Measurements from ENCODE around the gene MRPL4. TPM values are rescaled to one million over a fixed set of nuclear protein-coding genes. Genes with fewer than 3 reads are reported as not detected.
A peak's percentile ranks its signal among the peaks of the same experiment; 100 is the strongest.

MRPL4 gene
- total RNA-seq, 4 donors from 2014 or later = 77.6 to 105 (median 92.6) TPM

DNA sequence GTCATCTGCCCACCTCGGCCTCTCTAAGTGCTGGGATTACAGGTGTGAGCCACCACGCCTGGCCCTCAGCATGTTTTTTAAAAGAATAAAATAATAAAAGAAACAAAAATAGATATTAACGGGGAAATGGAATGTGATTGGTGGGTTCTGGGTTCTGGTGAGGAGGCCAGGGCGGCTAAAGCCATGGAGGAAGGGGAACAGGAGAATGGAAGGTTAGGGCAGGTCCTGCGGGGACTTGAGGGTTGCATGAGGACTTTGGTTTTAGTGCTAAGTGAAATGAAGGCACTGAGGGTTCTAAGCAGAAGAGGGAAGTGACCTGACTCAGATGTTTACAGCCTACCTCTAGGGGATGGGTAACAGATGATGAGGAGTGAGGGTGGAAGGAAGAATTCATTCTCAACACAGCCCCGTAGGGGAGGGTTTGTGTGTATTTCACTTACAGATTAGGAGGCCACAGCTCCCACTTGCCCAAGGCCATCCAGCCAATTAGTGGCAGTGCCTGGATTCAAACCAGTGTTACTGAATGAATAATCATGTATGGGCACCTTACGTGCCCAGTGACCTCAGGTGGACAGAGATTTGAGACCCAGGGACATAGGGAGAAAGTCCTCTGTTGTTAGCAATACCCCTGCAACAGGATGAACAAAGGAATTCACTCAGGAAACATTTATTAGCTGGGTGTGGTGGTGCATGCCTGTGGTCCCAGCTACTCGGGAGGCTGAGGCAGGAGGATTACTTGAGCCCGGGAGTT, 6.7 kb upstream of the MRPL4 start:
- intact Hi-C loops (cut with DNase I) = no loop called here

DNA sequence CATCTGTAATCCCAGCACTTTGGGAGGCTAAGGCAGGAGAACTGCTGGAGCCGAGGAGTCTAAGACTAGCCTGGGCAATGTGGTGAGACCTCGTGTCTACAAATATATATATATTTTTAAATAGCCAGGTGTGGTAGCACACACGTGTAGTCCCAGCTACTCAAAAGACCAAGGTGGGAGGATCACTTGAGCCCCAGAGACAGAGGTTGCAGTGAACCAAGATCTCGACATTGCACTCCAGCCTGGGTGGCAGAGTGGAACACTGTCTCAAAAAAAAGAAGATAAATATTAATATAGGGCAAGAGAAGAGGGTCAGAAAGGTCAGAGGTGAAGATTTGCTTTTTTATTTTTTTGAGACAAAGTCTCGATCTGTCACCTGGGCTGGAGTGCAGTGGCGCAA, 5.5 kb upstream of the MRPL4 start:
- TF ChIP-seq, protein P1, sequence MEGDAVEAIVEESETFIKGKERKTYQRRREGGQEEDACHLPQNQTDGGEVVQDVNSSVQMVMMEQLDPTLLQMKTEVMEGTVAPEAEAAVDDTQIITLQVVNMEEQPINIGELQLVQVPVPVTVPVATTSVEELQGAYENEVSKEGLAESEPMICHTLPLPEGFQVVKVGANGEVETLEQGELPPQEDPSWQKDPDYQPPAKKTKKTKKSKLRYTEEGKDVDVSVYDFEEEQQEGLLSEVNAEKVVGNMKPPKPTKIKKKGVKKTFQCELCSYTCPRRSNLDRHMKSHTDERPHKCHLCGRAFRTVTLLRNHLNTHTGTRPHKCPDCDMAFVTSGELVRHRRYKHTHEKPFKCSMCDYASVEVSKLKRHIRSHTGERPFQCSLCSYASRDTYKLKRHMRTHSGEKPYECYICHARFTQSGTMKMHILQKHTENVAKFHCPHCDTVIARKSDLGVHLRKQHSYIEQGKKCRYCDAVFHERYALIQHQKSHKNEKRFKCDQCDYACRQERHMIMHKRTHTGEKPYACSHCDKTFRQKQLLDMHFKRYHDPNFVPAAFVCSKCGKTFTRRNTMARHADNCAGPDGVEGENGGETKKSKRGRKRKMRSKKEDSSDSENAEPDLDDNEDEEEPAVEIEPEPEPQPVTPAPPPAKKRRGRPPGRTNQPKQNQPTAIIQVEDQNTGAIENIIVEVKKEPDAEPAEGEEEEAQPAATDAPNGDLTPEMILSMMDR (IDR thresholded peaks at IDR 0.05) = no peak
- no peak for TF ChIP-seq POLR2A (IDR thresholded peaks at IDR 0.05)
- peaks cover 0 to 16% (median 0%) of the 10 kb centered on the region in 3 donors for H3K4me1 ChIP-seq
- no peaks in the 10 kb centered on the region for H3K9me3 ChIP-seq
- no peaks in the 10 kb centered on the region for H3K27me3 ChIP-seq
- no peaks in the 10 kb centered on the region for H3K36me3 ChIP-seq
- H3K4me3 ChIP-seq = no peak overlapping the region
- H3K27ac ChIP-seq = no peak overlapping the region
- no peak for DNase-seq
- WGBS, 2 donors = 73 to 75% methylated on average over 6 of the region's 6 CpGs
- intact Hi-C loops (cut with DNase I) = no loop called here

More for the DNA sequence above, 6.7 kb upstream of the MRPL4 start:
- DNase-seq = no peak
- Histone ChIP-seq H3K4me3 (no peak overlapping the region), H3K4me1 (peaks cover 0 to 6% (median 0%) of the 10 kb centered on the region in 3 donors), H3K27me3 (no peaks in the 10 kb centered on the region), H3K9me3 (no peaks in the 10 kb centered on the region), H3K27ac (no peak overlapping the region), H3K36me3 (no peaks in the 10 kb centered on the region)
- TF ChIP-seq, protein P1 (IDR thresholded peaks at IDR 0.05) = no peak
- no peak for TF ChIP-seq POLR2A (IDR thresholded peaks at IDR 0.05)
- 73 to 75% methylated on average over 8 to 9 of the region's 9 CpGs for WGBS, 2 donors

DNA sequence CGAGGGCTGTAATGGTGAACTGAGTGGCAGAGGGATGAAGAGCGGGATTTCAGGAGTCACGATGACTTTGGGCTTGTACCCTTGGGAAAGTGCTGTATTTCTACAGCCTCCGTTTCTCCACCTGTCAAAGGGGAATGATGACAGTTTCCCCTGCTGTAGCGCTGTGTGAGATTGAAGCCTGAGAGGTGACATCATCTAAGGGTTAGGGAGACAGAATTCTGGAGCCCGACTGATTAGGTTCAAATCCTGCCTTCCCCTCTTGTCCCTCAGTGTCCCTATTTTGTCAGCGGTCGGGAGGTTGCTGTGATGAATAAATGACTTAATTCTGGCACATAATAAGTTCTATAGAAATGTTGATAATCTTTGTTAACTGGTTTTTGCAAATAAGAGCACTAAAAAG, 693 bp downstream of the MRPL4 start:
- H3K4me1 ChIP-seq = peaks cover 0 to 39% (median 7%) of the 10 kb centered on the region in 3 donors
- H3K9me3 ChIP-seq = no peaks in the 10 kb centered on the region
- TF ChIP-seq, protein P1 (IDR thresholded peaks at IDR 0.05) = no peak
- TF ChIP-seq POLR2A (IDR thresholded peaks at IDR 0.05) = no peak
- peak overlapping the region; percentile 54 to 83 (median 80) for H3K4me3 ChIP-seq
- peak overlapping the region in 3 of 4 donors; percentile 83 to 93 (median 93) for H3K27ac ChIP-seq
- peaks cover 2 to 44% (median 28%) of the 10 kb centered on the region in 3 donors for H3K36me3 ChIP-seq
- intact Hi-C loops (cut with DNase I) = loop anchor here (5.0 to 10.0 kb wide), 2 partner anchors 138 to 320 kb away; partner anchors contain the start of genes EIF3G and P2RY11
- WGBS, 2 donors = 31 to 41% methylated on average over 4 to 5 of the region's 8 CpGs
- DNase-seq = no peak
- no peaks in the 10 kb centered on the region for H3K27me3 ChIP-seq

DNA sequence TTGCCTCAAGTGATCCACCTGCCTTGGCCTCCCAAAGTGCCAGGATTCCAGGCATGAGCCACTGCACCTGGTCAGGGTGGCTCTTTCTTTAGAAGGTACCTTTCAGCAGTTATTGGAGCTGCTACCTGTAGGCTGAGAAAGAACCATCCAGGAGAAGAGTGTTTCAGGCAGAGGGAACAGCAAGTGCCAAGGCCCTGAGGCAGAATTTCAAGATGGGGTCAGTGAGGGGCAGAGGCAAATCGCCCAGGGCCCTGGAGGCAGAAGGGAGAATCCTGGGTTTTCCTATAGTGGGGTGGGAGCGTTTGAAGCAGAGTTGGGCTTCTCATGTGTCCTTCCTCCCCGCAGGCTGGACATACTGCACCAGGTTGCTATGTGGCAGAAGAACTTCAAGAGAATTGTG, 2.2 kb downstream of the MRPL4 start:
- WGBS, 2 donors = 85 to 94% methylated on average over 2 to 3 of the region's 3 CpGs
- H3K27ac ChIP-seq = no peak overlapping the region
- intact Hi-C loops (cut with DNase I) = loop anchor here (5.0 to 10.0 kb wide), 2 partner anchors 139 to 322 kb away; partner anchors contain the start of genes EIF3G and P2RY11
- no peak for TF ChIP-seq POLR2A (IDR thresholded peaks at IDR 0.05)
- TF ChIP-seq, protein P1 (IDR thresholded peaks at IDR 0.05) = no peak
- H3K36me3 ChIP-seq = peaks cover 12 to 57% (median 38%) of the 10 kb centered on the region in 3 donors
- peaks cover 0 to 46% (median 10%) of the 10 kb centered on the region in 3 donors for H3K4me1 ChIP-seq
- no peaks in the 10 kb centered on the region for H3K27me3 ChIP-seq
- no peaks in the 10 kb centered on the region for H3K9me3 ChIP-seq
- DNase-seq = no peak
- H3K4me3 ChIP-seq = no peak overlapping the region

DNA sequence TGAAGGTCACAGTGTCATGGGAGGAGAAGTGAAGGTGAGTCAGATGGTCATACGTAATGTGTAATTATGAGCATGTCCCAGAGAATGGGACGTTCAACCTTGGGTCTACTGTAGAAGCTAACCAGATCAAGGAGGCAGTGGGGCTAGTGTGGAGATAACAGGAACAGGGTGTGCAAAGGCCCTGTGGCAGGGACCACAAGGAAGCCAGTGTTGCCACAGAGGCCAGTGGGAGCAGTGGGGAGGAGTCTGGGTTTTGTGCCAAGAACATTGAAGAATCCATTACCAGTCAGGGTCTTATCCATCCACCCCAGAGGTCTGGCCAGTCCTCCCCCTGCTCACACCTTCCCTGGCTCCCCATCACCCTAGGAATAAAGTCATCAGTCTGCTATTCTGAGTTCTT, 3.3 kb downstream of the MRPL4 start:
- H3K4me1 ChIP-seq = peaks cover 3 to 51% (median 19%) of the 10 kb centered on the region in 3 donors
- WGBS, 2 donors = 81 to 85% methylated on average over 2 of the region's 2 CpGs
- H3K27ac ChIP-seq = no peak overlapping the region

More for the DNA sequence above, 3.3 kb downstream of the MRPL4 start:
- no peak for DNase-seq
- TF ChIP-seq, protein P1 (IDR thresholded peaks at IDR 0.05) = no peak
- TF ChIP-seq POLR2A (IDR thresholded peaks at IDR 0.05) = no peak
- no peak overlapping the region for H3K4me3 ChIP-seq
- H3K9me3 ChIP-seq = no peaks in the 10 kb centered on the region
- H3K27me3 ChIP-seq = no peaks in the 10 kb centered on the region
- H3K36me3 ChIP-seq = peaks cover 12 to 62% (median 38%) of the 10 kb centered on the region in 3 donors
- intact Hi-C loops (cut with DNase I) = loop anchor here (10.0 kb wide), 1 partner anchor 141 kb away; the partner anchor contains the start of genes EIF3G and P2RY11
